Activated T-cell treated with anti-CD3 and anti-CD28 coated beads for 24 hours (primary cell): ENCODE measurements around the gene SLC39A5.
"Not testable (repeated sequence)": the region's sequence is repeated elsewhere in the genome, so short reads cannot be mapped to it uniquely, and the experiment has no call there.

Experiments used
- DNase-seq: peaks from one replicate; pipeline ENCODE4 v3.0.0-alpha.2; 2020; ENCODE audit warnings: low read depth

SLC39A5 gene

GRCh38 chr12:56244494-56244893 lies 14.6 kb downstream of the SLC39A5 start:
- no peak for DNase-seq

- DNase-seq = no peak
Measured at GRCh38 chr12:56247923-56248322, 18.1 kb downstream of the SLC39A5 start.

GRCh38 chr12:56248711-56249110 lies 18.9 kb downstream of the SLC39A5 start:
- DNase-seq = no peak

- DNase-seq = no peak
Measured at GRCh38 chr12:56252649-56253048, 22.8 kb downstream of the SLC39A5 start.

- no peak for DNase-seq
Measured at GRCh38 chr12:56253091-56253490, 23.2 kb downstream of the SLC39A5 start.

- no peak for DNase-seq
Measured at GRCh38 chr12:56255671-56256070, 25.8 kb downstream of the SLC39A5 start.

- DNase-seq = no peak
Measured at GRCh38 chr12:56256326-56256960, 26.6 kb downstream of the SLC39A5 start.

- no peak for DNase-seq
Measured at GRCh38 chr12:56257071-56257470, 27.2 kb downstream of the SLC39A5 start.

GRCh38 chr12:56257491-56258067 lies 27.7 kb downstream of the SLC39A5 start:
- no peak for DNase-seq

GRCh38 chr12:56258068-56258819 lies 28.4 kb downstream of the SLC39A5 start, which contains the start of gene ANKRD52:
ANKRD52 (minus strand) TSS chr12:56258384; CDS start chr12:56258269, 115 bp downstream.
- DNase-seq = peak; percentile 72

GRCh38 chr12:56258820-56259183 lies 29.0 kb downstream of the SLC39A5 start:
- DNase-seq = no peak

- DNase-seq = no peak
Measured at GRCh38 chr12:56260380-56260779, 30.5 kb downstream of the SLC39A5 start.

GRCh38 chr12:56260921-56261320 lies 31.1 kb downstream of the SLC39A5 start:
- no peak for DNase-seq

GRCh38 chr12:56261503-56262232 lies 31.8 kb downstream of the SLC39A5 start:
- no peak for DNase-seq

- DNase-seq = not testable (repeated sequence)
Measured at GRCh38 chr12:56262955-56263354, 33.1 kb downstream of the SLC39A5 start.

- not testable (repeated sequence) for DNase-seq
Measured at GRCh38 chr12:56266068-56266692, 36.3 kb downstream of the SLC39A5 start.

GRCh38 chr12:56266693-56267442 lies 37.0 kb downstream of the SLC39A5 start, which contains the start of gene COQ10A:
COQ10A (plus strand) TSS chr12:56266942; CDS start chr12:56267119, 177 bp downstream.
- peak; percentile 82 for DNase-seq

GRCh38 chr12:56267443-56268071 lies 37.7 kb downstream of the SLC39A5 start:
- no peak for DNase-seq

GRCh38 chr12:56271031-56271430 lies 41.2 kb downstream of the SLC39A5 start:
- DNase-seq = no peak

GRCh38 chr12:56272468-56272867 lies 42.6 kb downstream of the SLC39A5 start:
- not testable (repeated sequence) for DNase-seq

GRCh38 chr12:56274299-56274698 lies 44.4 kb downstream of the SLC39A5 start:
- DNase-seq = no peak
